Frontal cortex (tissue), 4 donors: Measurements from ENCODE around the gene ART1. TPM values are rescaled to one million over a fixed set of nuclear protein-coding genes. Genes with fewer than 3 reads are reported as not detected.
"Not testable (repeated sequence)": the region's sequence is repeated elsewhere in the genome, so short reads cannot be mapped to it uniquely, and the experiment has no call there.

Experiments
- DNase-seq, 2 donors: peaks; one replicate each; pipeline ENCODE4 v3.0.0; 2012; ENCODE audit warnings: low spot score in 2 of 2
- FAIRE-seq: peaks from 2 replicates; lab custom pipeline; 2012; peaks lifted over from hg19 to GRCh38; lab: Jason Lieb, UNC
- total RNA-seq: library from RNA; depleted of rRNA; stranded (reverse); fragments of >200 nt; gene quantifications from one replicate; pipeline ENCODE4 v1.2.3, GENCODE V29; 2014
- donor health status: control.
- donor health status: control.
- donor health status: control.

Gene ART1, protein sequence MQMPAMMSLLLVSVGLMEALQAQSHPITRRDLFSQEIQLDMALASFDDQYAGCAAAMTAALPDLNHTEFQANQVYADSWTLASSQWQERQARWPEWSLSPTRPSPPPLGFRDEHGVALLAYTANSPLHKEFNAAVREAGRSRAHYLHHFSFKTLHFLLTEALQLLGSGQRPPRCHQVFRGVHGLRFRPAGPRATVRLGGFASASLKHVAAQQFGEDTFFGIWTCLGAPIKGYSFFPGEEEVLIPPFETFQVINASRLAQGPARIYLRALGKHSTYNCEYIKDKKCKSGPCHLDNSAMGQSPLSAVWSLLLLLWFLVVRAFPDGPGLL
- not detected for total RNA-seq

DNA sequence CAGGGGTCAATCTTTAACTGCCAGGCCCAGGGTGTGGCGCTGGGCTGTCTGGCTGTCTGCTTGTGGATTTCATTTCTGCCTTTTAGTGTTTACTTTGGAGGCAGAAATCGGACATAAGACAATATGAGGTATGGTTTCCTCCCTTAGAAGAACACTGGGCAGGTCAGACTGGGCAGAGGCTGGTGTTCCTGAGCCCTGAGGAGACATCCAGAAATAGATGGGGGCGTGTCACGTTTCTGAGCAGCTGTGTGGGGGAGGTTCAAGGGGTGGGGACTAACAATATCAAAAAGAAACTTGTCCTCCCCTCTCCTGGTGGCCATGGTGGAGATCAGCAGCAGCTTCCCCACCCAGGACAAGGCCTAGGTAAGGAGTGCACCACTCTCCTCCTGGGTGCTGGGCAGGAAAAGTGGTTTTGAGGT is at the start of gene ART1:
ART1 (plus strand) TSS at position 312 of the 419 bp plus-strand sequence. CDS start 14,086 bp downstream, outside the sequence.
- FAIRE-seq: no peak
- no peak for DNase-seq

DNA sequence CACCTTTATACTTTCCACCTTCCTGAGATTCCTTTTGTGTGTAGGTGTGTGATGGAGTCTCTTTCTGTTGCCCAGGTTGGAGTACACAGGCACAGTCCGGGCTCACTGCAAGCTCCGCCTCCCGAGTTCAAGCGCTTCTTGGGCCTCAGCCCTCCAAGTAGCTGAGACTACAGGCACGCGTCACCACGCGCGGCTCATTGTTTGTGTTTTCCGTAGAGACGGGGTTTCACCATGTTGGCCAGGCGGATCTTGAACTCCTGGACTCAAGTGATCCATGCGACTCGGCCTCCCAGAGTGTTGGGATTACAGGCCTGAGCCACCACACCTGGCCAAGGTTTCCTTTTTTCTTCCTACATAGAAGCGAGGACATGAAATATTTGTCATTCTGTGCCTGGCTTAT is 47.2 kb upstream of the ART1 start:
- not testable (repeated sequence) for DNase-seq, FAIRE-seq

DNA sequence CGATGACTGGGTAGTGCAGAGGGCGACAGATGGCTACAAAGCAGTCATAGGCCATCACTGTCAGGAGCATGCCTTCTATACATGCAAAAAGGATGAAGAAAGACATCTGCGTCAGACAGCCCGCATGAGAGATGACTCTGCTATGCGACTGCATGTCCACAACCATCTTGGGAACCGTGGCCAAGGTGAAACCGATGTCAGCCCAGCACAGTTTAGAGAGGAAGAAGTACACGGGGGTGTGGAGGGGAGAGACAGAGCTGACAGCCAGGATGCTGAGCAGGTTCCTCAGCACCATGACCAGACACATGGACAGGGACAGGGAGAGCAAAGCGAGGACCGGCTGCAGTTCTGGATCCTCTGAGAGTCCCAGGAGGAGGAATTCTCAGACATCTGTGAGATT is 44.7 kb upstream of the ART1 start:
- not testable (repeated sequence) for DNase-seq, FAIRE-seq

DNA sequence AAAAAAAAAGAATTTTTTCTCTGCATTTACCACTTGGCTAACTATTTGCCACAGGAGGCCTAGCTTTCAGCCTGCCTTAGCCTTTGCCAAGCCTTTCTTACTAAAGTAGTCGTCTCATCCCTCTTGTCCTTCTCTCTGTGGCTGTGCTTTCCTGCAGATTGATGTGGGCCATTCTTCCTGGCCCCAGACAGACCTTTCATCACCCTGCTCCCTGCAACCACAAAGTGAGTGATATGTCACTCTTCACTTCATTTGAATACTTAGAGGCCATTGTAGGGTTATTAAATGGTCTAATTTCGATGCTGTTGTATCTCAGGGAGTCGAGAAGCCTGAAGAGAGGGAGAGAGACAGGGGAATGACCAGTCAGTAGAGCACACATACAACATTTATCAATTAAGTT is 40.8 kb upstream of the ART1 start:
- FAIRE-seq: no peak

DNA sequence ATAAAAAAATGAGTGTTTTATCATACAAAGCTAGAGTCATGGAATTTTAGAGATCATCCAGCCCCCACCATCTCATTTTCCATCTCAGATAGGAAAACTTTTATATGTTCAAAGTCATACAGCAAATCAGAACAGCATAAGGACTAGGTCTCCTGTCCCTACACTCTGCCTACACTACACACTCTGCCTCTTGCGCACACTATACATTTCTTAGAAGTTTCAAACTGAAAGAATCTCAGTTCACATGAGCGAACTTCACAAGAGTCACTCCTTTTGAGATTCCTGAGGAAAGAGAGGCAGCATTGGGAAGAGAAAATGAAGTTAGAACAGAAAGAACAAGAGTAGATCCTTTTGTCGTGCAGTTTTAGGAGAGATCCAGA is 39.7 kb upstream of the ART1 start:
- DNase-seq (no peak), FAIRE-seq (no peak)

More for the DNA sequence above, 40.8 kb upstream of the ART1 start:
- no peak for DNase-seq

DNA sequence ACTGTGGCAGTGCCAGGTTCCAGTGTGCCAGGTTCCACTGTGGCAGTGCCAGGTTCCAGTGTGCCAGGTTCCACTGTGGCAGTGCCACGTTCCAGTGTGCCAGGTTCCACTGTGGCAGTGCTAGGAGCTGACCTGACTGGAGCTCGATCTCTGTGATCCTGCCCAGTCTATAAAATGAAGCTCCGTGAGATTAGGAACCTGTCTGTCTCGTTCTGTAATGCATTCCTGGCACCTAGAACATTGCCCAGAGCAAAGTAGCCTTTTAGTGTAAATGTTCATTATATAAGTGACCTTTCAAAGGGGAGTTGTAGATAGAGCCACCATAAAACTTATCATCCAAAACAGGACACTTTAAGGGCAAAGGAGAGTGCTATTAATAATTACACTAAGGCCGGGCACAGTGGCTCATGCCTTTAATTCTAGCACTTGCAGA is 39.1 kb upstream of the ART1 start:
- FAIRE-seq: no peak
- no peak for DNase-seq

DNA sequence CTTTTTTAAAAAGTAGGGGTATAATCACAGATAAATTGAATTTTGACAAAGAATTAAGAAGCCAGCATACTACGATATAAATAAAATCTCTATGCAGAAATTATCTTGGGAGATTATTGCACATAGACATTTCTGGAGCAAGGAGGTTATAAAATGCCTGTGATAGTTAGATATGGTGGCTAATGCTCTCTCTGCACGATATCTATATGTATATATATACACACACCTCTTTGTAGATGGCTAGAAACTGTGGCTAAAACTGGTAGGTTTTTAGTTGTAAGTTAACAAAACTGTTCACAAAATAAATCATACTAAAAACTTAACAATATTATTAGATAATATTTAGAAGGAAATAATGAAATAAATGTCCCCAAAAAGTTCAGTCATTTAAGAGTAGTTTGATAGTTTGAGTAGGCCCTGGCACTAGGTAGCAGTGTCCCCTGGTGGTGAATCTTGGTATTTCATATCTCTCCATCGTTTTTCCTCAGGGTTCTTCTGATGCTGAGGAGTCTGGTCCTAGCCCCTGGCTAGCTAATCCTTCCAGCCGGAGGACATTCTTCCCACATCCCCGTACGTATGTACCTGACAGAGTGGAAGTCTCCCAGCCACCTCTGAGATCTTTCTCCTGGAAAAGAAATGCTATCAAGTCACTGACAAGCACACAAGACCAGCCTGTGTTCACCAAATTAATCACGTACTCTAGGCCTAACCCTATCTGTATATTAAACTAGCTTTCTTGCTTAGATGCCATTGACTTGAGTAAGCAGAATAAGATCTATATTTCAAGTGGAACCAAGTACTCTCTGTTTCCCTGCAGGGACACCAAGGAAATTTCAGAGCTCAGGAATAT is 35.3 kb upstream of the ART1 start:
- DNase-seq (no peak), FAIRE-seq (no peak)

DNA sequence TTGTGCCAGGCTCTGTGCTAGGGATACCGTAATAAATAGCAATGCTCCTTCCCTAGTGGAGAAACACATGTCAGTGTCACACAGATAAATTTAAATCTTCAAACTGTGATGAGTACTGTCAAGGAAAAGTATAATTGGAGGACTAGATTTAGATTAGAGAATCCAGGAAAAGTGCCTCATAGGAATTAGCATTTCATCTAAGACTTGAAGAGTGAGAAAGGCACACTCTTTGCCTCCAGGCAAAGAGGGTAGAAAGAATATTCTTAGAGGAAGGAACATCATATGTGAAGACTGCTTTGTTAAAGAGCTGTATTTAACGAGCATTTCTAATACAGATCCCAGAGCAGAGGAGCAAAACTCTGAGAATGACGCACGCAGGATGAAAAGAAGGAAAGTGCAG is 34.1 kb upstream of the ART1 start:
- FAIRE-seq (no peak), DNase-seq (no peak)

DNA sequence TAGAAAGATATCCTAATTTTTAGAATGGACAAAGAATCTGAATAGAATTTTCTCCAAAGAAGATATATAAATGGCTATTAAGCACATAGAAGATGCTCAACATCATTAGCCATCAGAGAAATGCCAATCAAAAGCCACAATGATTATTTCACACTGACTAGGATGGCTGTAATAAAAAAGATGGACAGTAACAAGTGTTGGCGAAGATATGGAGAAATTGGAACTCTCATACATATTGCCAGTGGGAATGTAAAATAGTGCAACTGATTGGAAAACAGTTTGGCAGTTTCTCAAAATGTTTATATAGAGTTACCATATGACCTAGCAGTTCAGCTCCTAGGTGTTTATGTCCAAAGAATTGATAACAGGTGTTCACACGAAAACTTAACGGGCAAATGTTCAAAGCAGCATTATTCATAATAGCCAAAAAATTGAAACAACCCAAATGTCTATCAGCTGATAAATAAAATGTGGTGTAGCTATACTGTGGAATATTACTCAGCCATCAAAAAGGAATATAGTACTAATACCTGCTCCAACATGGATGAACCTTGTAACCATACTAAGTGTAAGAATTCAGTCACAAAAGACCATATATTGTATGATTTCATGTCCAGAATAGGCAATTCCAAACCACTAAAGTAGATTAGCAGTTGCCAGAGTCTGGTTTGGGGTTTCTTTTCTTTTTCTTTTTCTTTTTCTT is 32.8 kb upstream of the ART1 start:
- DNase-seq (no peak), FAIRE-seq (no peak)

DNA sequence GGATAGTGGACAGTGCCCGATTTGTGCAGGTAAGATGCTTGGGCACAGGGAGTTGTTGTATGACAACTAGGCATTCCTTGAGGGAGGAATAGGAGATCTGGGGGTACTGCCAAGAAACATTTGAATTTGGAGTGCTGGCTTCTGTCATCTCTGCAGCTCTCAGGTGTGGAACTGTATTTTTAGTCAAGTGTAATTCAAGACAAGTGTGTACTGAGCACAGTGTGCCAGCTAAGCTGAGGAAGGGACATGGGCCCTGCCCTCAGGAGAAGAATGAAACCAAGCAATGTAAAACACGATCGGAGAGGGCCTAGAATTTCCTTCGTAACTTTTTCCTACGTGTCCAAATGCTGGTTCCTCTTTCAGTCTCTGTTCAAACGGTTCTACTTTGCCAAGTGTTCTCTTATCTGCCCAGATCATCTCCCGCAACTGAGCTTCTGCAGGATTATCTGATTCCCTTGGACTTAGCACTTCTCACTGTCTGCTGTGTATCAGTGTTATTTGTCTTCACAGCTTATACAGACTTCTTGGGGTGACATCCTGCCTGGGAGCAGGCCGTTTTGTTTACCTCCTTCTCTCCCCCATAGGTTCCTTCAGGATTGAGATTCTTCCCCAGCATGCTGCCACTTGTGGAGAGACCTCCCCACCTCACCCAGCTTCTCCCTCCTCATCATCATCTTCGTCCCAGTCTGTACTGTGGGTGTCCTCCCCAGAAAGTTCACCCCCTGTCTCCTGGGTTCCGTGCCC is 30.8 kb upstream of the ART1 start:
- no peak for DNase-seq
- FAIRE-seq: no peak

DNA sequence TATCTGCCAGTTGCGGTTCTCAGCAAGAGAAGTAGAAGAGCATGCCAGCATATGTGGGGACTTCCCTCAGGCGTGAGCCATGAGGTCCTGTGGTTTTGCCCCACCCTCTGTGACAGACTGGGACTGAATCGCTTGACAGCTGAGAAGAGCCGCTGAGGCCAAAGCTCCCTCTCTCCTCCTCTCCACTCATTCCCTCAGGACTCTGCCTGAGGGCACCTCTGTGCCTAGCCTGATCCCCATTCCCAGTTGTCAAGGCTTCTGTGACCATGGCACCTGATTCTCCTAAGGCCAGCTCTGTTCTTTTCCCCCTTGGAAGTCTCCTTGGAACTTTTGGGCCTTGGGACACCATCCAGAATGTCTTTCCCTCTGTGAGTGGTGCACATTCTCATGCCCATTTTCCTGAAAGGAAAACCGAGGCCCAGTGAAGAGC is 30.2 kb upstream of the ART1 start:
- DNase-seq (no peak), FAIRE-seq (no peak)

DNA sequence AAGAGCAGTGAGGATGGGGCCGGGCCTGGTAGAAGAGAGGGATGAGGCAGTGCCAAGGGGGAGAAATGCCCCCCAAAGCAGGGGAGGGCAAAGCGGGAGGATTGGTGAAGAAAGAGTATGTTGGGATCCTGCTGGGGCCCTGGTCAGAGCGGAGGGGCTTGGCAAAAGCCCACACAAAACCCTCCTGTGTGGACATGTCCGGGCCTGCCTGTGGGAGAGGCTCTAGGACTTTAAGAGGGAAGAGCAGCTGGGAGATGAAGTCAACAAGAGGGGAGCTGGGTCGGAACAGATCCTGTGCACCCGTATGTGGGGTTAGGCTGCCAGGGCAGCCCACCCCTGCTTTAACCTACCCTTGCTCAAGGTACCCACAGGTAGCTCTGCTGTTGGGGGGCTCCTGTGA is 28.9 kb upstream of the ART1 start:
- FAIRE-seq (no peak), DNase-seq (no peak)

DNA sequence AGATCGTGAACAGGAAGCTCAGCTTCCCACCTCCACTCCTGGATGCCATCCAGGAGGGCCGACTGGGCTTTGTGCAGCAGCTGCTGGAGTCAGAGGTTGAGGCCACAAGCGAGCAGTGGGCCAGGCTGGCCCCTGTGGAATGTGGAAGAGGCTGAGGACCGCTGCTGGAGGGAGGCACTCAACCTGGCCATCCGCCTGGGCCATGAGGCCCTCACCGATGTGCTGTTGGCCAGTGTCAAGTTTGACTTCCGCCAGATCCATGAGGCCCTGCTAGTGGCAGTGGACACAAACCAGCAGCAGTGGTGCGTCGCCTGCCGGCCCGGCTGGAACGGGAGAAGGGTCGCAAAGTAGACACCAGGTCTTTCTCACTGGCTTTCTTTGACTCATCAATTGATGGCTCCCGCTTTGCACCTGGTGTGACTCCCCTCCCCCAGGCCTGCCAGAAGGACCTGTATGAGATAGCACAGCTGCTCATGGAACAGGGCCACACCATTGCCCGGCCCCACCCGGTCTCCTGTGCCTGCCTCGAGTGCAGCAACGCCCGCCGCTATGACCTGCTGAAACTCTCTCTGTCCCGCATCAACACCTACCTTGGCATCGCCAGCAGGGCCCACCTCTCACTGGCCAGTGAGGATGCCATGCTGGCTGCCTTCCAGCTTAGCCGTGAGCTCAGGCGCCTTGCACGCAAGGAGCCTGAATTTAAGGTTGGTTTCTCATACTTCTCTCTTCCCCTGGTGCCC is 28.0 kb upstream of the ART1 start:
- no peak for DNase-seq
- FAIRE-seq: no peak

DNA sequence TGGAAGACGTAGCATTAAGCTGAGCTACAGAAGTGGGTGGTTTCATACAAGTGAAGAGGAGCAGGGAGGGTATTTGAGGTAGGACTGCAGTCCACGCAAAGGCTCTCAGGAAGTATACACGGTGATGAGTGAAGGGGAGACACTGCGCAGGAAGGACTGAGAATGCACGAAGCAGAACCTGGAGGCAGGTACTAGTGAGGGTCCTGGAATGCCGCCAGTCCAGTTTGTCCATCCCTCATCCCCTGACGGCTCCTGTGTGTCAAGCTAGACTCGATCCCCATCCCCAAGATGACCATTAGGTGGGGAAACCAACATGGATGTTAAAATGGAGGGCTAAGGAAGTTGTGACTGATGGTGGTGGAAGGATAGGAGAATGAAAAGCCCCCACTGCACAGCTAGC is 26.9 kb upstream of the ART1 start:
- FAIRE-seq (no peak), DNase-seq (no peak)

DNA sequence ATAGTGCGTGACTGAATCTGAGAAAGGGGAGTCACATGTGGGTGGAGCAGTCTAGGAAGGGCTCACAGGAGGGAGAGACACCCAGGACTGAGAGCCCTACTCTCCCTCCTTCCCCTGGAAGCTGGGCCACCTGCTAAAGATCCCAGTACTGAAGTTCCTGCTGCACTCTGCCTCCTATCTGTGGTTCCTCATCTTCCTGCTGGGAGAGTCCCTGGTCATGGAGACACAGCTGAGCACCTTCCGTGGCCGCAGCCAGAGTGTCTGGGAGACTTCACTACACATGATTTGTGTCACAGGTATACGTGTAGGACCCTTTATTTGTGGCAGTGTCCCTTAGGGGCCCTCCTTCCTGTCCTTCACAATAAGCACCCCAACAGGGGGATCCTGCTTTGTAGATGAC is 22.4 kb upstream of the ART1 start:
- FAIRE-seq: no peak
- no peak for DNase-seq

DNA sequence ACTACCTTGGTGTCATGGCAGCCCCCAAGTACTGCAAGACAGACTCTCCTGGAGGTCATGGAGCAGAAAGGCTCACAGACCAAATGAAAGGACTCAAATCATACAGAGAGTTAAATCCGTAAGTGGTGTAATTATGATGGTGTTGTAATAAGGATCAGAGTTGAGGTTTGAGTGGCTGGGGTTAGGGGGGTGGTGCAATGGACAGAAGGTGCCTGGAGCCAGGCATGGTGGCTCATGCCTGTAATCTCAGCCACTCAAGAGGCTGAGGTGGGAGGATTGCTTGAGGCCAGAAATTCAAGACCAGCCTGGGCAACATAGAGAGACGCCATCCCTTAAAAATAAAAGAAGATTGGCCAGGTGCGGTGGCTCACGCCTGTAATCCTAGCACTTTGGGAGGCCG is 21.8 kb upstream of the ART1 start:
- FAIRE-seq (no peak), DNase-seq (no peak)

DNA sequence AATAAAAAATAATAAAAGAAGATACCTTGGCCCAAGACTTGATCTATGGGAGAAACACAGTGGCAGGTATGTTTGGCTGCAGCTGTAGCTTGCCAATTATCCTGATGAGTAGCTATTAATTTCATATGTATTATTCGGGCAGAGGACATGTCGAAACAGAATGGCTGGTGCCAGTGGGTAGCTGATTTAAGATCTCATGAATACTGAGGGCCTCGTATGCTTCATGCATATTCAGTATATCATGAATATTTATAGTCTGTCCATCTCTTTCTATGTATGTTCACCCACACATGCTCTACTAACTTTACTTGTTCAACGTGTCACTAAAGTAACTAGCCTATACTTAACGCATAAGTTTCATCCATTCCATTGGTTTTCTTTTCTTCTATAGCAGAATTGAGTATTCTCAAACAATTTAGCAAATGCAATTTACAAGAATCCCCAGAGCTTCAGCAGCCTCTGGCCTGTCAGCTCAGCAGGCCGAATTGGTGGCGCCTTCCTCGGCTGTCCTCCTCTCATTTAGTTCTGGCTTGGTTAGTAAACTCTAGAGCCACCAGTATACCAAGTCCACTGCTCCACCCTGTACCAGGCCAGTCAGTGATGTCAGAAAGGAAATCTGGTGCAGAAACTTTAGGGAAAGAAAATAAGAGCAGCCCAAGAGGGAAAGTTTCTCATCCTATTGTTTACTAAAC is 21.0 kb upstream of the ART1 start:
- DNase-seq (no peak), FAIRE-seq (no peak)

DNA sequence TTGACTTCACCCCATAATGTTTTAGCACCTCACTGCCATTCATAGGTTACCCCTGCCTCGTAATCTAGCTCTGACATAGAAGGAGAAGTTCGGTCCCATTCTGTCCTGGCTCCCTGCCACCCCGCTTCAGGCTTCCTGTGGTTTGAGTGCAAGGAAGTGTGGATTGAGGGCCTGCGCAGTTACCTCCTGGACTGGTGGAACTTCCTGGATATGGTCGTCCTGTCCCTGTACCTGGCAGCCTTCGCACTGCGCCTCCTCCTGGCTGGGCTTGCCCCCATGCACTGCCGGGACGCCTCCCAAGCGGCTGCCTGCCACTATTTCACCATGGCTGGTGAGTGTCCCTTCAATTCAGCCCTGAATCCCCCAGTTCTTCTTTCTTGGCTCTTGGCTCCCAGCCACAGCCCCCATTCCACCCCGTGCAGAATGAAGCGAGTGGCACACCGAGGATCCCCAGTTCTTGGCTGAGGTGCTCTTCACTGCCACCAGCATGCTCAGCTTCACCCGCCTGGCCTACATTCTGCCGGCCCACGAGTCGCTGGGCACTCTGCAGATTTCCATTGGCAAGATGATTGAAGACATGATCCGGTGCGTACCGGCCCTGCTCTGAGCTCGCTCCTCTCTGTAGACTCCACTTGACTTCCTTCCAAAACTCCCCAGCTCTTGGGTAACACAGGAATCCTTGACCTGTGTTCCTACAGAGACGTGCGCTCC is 18.5 kb upstream of the ART1 start:
- FAIRE-seq (no peak), DNase-seq (no peak)
